ENCODE measurements around the gene FOXRED1.
"Not testable (repeated sequence)": the region's sequence is repeated elsewhere in the genome, so short reads cannot be mapped to it uniquely, and the experiment has no call there.

The FOXRED1 gene

GRCh38 chr11:126268708-126269579 lies at the start of gene FOXRED1, which contains the start of gene SRPRA:
Gene FOXRED1, plus strand, starts transcription at chr11:126269154. Its CDS starts 53 bp downstream, at chr11:126269207.
Gene SRPRA, minus strand, starts transcription at chr11:126268895. Its CDS starts 91 bp downstream, at chr11:126268804.
- peak; percentile 100 for DNase-seq (ENCODE audit: low read depth, low spot score)

GRCh38 chr11:126219547-126219946 lies 49.4 kb upstream of the FOXRED1 start:
- no peak for DNase-seq (ENCODE audit: low read depth, low spot score)

GRCh38 chr11:126224647-126225294 lies 44.2 kb upstream of the FOXRED1 start:
- no peak for DNase-seq (ENCODE audit: low read depth, low spot score)

- DNase-seq (ENCODE audit: low read depth, low spot score): no peak
Observed at GRCh38 chr11:126225295-126225665, 43.7 kb upstream of the FOXRED1 start.

GRCh38 chr11:126226334-126227084 lies 42.4 kb upstream of the FOXRED1 start:
- DNase-seq (ENCODE audit: low read depth, low spot score): no peak

- no peak for DNase-seq (ENCODE audit: low read depth, low spot score)
Observed at GRCh38 chr11:126229858-126230540, 39.0 kb upstream of the FOXRED1 start.

- no peak for DNase-seq (ENCODE audit: low read depth, low spot score)
Observed at GRCh38 chr11:126231725-126232459, 37.1 kb upstream of the FOXRED1 start.

GRCh38 chr11:126232683-126233082 lies 36.3 kb upstream of the FOXRED1 start:
- DNase-seq (ENCODE audit: low read depth, low spot score): no peak

- no peak for DNase-seq (ENCODE audit: low read depth, low spot score)
Observed at GRCh38 chr11:126233391-126233790, 35.6 kb upstream of the FOXRED1 start.

GRCh38 chr11:126246636-126247035 lies 22.3 kb upstream of the FOXRED1 start:
- no peak for DNase-seq (ENCODE audit: low read depth, low spot score)

GRCh38 chr11:126253265-126253664 lies 15.7 kb upstream of the FOXRED1 start:
- no peak for DNase-seq (ENCODE audit: low read depth, low spot score)

- no peak for DNase-seq (ENCODE audit: low read depth, low spot score)
Observed at GRCh38 chr11:126254819-126255218, 14.1 kb upstream of the FOXRED1 start.

- not testable (repeated sequence) for DNase-seq (ENCODE audit: low read depth, low spot score)
Observed at GRCh38 chr11:126255507-126255906, 13.4 kb upstream of the FOXRED1 start.

GRCh38 chr11:126256216-126256615 lies 12.7 kb upstream of the FOXRED1 start:
- DNase-seq (ENCODE audit: low read depth, low spot score): no peak

- no peak for DNase-seq (ENCODE audit: low read depth, low spot score)
Observed at GRCh38 chr11:126257144-126257543, 11.8 kb upstream of the FOXRED1 start.

GRCh38 chr11:126257764-126258163 lies 11.2 kb upstream of the FOXRED1 start:
- no peak for DNase-seq (ENCODE audit: low read depth, low spot score)

- no peak for DNase-seq (ENCODE audit: low read depth, low spot score)
Observed at GRCh38 chr11:126262216-126262615, 6.7 kb upstream of the FOXRED1 start.

GRCh38 chr11:126263489-126263888 lies 5.5 kb upstream of the FOXRED1 start:
- no peak for DNase-seq (ENCODE audit: low read depth, low spot score)

GRCh38 chr11:126265811-126266210 lies 3.1 kb upstream of the FOXRED1 start:
- DNase-seq (ENCODE audit: low read depth, low spot score): no peak

GRCh38 chr11:126267650-126268049 lies 1.3 kb upstream of the FOXRED1 start:
- no peak for DNase-seq (ENCODE audit: low read depth, low spot score)

- DNase-seq (ENCODE audit: low read depth, low spot score): no peak
Observed at GRCh38 chr11:126268361-126268707, 620 bp upstream of the FOXRED1 start.

Measured in ELF-1 (cell line).